Coronary artery (tissue), 2 donors: ENCODE measurements around the gene SLC39A7.

Source experiments
- DNase-seq: peaks from one replicate; pipeline ENCODE4 v3.0.0-alpha.2; 2017; ENCODE audit warnings: low spot score
- H3K27ac ChIP-seq, 2 donors: fragments of 200-600 bp; sonication (generic); one replicate each; pipeline ENCODE4 v1.5.1; 2016 to 2019
- H3K4me3 ChIP-seq: fragments of 200-600 bp; sonication (generic); 2 replicates; pipeline ENCODE4 v1.5.1; 2016; ENCODE audit warnings: mild to moderate bottlenecking, moderate library complexity
- TF ChIP-seq, protein P1 (sequence below): fragments of 200-600 bp; sonication (generic); IDR thresholded peaks from one replicate; pipeline ENCODE4 v1.5.1; 2019; ENCODE audit warnings: antibody characterized with exemption

SLC39A7 gene

DNA sequence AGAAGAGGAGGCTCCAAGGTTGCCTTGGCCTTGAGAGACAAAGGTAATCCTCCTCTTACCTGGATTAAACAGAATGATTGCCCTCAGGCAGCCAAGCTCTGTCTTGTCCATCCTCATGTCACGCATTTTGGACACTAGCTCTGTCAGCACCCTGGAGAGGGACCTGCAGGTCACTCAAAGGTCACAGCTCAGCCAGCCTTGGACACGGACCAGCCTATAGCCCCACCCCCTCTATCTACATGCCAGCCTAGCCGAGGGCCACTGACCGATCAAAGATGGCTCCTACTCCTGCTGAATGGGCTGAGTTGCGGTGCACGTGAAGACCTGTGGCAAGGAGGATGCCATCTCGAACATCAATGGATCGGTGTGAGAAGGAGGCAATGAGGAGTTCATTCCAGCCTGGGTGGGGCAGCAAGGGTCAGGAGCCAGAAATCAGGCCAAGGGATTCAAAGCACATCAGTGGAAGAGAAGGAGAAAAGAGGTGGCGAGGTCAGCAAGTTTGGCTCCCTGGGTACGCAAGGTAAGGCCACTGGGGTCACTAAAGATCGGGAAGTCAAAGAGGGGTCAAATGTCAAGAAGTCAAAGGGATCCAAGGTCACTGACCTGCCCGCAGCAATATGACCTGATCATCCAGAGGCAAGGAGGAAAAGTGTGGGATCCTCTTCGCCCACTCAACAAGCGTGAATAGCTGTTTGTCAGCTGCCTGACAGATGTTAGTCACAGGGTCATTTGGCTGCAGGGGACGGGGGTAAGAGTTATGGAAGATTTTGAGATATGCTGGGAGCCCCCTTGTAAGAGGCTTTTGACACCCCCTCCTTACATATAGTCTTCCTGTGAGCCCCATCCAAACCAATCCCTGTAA is 5.1 kb upstream of the SLC39A7 start:
- TF ChIP-seq, protein P1, sequence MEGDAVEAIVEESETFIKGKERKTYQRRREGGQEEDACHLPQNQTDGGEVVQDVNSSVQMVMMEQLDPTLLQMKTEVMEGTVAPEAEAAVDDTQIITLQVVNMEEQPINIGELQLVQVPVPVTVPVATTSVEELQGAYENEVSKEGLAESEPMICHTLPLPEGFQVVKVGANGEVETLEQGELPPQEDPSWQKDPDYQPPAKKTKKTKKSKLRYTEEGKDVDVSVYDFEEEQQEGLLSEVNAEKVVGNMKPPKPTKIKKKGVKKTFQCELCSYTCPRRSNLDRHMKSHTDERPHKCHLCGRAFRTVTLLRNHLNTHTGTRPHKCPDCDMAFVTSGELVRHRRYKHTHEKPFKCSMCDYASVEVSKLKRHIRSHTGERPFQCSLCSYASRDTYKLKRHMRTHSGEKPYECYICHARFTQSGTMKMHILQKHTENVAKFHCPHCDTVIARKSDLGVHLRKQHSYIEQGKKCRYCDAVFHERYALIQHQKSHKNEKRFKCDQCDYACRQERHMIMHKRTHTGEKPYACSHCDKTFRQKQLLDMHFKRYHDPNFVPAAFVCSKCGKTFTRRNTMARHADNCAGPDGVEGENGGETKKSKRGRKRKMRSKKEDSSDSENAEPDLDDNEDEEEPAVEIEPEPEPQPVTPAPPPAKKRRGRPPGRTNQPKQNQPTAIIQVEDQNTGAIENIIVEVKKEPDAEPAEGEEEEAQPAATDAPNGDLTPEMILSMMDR = no peak
- no peak overlapping the region for H3K27ac ChIP-seq
- DNase-seq = no peak
- H3K4me3 ChIP-seq = no peak overlapping the region

DNA sequence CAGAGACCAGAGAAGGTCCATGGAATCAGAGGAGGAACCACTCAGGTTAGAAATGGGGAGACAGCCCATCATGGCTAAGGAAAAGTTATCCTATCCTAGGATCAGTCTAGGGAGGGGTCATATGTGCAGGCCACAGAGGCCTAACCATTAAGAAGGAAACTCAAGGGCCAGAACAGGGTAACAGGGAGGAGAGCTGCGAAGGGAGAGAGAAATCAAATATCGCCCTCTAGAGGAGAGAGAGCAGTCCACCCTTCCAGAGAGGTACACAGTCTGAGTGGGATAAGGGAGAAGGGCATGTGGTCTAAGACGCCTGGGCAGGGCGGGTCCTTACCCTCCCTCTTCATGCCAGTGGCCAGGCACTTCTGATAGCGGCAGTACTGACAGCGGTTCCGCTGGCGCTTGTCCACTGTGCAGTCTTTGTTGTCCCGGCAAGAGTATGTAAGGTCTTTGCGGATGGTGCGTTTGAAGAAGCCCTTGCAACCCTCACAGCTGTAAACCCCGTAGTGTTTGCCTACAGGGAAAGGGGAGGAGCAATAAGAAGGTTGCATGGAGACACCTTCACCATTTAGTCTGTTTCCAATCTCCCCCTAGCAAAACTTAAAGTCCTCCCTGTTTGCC is 3.1 kb upstream of the SLC39A7 start:
- TF ChIP-seq, protein P1 = peak; percentile 24
- Histone ChIP-seq H3K27ac (peak overlapping the region in 1 of 2 donors; percentile 8), H3K4me3 (no peak overlapping the region)
- DNase-seq = no peak

DNA sequence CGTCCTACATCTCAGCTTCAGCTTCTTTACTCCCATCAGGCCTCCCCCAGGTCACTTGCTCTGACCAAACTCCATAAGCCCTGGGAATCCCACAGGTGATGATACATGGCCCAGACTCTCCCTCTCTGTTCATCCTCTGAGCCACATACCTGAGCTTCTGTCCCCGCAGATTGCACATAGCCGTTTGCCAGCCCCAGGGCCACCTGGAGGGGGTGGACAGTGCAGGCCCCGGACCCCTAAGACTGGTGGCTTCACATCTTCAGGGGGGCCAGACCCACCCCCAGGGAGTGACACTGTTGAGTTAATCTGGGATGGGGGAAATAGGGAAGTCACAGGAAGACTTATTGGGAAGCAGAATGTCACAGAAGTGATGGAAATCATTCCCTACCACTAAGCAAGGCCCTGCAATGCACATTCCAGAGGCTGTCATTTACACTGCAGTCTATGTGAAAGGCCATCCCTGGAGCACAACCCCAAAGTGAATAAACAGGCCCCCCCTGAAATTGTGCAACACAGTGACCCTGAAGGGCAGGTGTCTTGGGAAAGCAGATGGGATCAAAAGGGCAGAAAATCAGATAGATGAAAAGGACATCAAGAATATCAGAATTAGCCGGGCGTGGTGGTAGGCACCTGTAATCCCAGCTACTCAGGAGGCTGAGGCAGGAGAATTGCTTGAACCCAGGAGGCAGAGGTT is 2.4 kb upstream of the SLC39A7 start:
- DNase-seq = no peak
- Histone ChIP-seq H3K4me3 (no peak overlapping the region), H3K27ac (no peak overlapping the region)
- TF ChIP-seq, protein P1 = no peak

DNA sequence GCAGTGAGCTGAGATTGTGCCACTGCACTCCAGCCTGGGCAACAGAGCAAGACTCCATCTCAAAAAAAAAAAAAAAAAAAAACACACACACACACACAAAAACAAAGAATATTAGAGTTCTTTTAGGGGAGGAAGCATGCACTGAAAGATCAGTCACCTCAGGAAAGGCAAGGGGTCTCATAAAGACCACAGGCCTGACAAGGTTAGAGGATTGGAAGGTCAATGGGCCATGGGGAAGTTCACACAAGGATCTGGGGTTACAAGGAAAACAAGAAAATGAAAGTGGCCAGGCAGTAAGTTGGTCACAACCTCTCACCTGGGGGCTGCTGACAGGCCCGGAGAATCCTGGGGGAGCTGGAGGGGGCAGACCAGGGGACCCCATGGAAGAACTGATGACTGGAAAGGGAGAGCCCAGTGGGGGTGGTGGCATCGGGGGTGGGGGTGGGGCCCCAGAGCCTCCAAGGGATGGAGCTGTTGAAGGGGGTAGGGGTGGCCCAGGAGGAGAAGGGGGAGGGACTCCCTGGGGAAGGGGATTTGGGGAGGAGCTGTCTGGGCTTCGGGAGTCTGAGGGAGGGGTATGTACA is 1.7 kb upstream of the SLC39A7 start:
- TF ChIP-seq, protein P1 = no peak
- Histone ChIP-seq H3K27ac (peak overlapping the region; percentile 94 to 97), H3K4me3 (peak overlapping the region; percentile 83)
- peak; percentile 75 for DNase-seq

DNA sequence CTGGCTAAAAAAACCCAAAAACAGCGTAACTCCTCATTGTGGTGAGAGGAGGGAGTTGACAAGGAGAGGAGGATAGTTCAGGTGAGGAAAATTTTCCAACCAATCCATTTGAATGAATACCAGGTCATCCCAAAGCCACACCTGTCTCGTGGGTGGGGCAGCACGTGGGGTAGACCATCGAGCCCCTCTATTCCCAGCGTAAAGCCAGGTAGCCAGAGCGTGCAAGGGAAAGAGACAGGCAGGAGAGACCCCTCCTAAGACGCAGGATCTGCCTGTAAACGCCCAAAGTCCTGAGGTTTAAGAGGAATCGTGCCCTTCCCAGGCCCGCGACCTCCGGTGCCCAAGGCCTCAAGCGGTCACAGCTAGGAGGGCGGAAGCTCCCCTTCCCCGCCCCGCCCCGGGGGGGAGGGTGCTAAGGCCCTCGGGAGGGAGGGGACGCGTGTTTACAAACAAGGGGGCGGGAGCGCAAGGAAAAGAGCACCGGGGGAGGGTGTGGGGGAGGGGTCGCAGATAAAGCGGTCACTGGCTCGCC is 914 bp upstream of the SLC39A7 start:
- Histone ChIP-seq H3K27ac (peak overlapping the region; percentile 94 to 97), H3K4me3 (peak overlapping the region; percentile 83)
- peak; percentile 83 for DNase-seq
- TF ChIP-seq, protein P1 = no peak

DNA sequence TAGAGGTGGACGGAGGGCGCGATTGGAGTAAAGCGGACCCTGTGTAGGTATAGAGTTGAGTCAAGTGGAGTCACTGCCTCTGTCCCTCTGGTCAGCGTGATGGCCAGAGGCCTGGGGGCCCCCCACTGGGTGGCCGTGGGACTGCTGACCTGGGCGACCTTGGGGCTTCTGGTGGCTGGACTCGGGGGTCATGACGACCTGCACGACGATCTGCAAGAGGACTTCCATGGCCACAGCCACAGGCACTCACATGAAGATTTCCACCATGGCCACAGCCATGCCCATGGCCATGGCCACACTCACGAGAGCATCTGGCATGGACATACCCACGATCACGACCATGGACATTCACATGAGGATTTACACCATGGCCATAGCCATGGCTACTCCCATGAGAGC is 479 bp downstream of the SLC39A7 start:
- peak overlapping the region; percentile 83 for H3K4me3 ChIP-seq
- DNase-seq = peak; percentile 74
- peak overlapping the region; percentile 94 to 97 for H3K27ac ChIP-seq
- TF ChIP-seq, protein P1 = no peak
